OCI-M1 (cell line): Measurements from ENCODE around the gene SYNJ2BP.

ENCODE experiments used
- DNase-seq: peaks from one replicate; lab custom pipeline; 2025; lab: John Stamatoyannopoulos, UW

Gene SYNJ2BP

DNA sequence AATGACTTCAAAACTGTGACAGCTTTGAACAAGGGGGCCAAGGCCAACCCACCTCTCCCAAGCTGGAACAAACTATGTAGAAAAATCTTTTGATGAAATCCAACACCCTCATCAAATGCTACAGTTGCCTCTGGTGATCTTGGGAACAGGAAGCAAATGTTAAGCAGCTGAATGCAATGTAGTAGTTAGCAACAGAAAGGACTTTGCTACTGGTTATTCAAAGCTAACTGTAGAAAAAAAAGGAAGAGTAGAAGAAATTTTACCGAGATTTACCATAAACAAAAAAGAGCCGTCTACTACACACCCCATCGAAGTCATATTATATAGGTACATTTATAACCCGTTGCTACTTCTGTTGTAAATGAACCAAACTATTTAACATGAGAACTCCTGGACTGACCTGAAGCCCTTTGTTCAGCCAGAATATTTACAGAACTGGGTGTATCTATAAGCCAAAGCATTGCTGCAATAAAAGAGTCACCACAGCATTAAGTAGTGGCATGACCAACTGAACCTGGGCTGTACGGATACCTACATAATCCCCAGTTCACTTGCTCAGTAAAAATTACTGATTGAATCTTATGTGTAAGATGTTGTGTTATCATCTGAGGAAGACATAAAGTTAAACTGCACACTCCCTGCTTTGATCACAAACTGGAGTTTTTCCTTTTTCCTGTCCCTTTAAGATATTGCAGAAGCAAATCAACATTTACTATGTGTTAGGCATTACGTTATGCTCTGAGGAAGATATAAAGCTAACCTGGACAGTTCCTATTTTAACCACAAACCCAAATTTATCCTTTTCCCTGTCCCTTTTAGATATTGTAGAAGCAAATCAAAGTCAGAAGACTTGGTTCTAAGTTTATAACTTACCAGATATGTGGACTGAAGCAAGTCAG is 25.1 kb downstream of the SYNJ2BP start:
- DNase-seq, result no peak

DNA sequence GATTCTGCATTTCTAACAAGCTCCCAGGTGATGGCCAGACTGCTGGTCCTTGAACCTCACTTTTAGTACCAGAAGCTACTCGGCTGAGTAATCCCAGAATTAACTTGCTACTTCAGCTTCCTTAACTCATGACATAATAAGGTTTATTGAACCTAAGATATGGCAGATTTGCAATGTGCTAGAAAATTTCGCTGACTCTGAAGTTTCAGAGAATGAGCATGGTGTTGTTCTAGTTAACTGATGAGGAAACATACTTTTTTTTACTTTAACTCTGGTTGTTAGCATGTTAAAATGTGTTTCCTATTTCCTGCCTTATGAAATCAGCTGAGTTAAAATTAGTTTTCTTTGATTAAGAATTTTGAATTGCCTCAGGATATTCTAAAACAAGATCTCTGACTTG is 34.4 kb downstream of the SYNJ2BP start:
- no peak for DNase-seq

DNA sequence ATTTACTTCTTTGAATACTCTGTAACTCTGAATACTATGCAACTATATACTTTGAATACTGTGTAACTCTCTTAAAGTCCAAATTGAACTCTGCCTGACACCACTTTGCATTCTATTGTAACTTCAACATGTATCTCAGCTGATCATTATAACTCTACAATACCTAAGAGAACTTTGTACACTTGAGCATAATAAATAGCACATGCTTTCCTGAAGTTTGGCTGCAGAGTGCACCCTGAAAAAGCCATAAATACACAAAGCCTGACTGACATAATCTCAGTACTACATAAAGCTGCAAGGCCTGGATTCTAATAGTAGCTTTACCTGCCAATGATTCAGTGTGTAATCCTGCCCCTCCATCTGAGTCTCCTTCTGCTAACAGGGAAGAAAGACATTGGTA is 36.1 kb downstream of the SYNJ2BP start:
- no peak for DNase-seq

DNA sequence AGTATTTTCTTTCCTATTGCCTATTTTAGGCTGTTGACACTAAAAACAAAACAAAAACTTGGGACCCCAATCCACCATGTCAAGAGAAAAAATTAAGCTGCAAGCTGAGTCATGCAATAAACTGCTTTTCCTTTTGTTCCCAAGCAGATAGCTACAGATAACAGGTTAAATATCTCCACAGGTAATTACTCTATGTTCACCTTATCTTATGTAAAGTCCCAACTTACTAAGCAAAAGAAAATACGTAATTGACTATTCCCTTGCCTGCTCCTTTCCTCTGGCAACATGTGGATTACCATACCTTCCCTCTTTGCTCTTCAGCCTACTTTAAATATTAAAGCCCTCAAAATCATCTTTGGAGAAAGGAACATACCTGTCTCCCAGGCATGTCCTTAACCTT is 38.2 kb downstream of the SYNJ2BP start:
- DNase-seq, result no peak
